Measurements from ENCODE around the gene PAK3.

The PAK3 gene

DNA sequence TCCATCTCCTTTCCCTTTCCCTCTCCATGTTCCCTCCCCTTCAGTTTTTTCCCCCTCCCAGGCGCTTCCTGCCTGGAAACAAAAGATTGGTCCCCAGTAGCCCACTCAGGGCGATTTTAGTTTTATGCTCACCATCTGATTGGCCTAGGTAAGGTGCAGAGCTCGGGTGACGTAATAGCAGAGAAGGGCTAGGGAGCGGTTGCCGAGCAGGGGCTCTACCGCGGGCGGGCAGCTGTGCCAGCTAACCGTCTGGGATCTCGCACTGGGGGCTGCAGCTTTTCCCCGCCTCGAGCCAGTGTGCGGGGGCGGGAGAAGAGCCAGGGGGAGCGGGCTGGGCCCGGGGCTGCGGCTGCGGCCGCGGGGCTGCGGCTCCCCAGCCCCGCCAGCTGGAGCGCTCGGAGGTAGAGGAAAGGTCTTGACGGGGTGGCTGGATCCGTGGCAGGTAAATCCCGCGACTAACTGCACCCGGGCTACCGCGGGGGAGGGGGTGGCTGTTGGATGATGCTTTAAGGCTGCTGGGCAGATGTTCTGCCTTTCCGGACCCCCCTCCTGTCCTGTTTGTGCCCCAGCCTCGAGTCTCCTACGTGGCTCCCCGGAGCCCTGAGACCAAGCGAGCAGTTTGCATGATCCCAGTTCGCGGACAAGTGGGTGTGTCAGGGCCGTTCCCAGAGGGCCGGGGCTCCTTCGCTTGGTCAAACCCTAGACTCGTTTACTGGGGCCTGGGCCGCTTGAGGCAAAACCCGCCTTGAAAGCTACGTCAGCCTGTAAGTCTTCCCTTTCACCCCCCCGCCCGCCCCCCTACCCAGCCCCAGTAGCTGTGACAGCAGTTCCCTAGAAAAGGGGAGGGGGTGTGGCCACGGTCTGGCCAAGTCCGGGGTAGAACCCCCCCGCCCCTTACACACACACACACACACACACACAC, at the start of gene PAK3:
TSS of gene PAK3 (plus strand) at position 218 of the 922 bp plus-strand sequence. CDS start 26,913 bp downstream, outside the sequence.
- no peak for DNase-seq (ENCODE audit: low read depth in 2 of 2)

DNA sequence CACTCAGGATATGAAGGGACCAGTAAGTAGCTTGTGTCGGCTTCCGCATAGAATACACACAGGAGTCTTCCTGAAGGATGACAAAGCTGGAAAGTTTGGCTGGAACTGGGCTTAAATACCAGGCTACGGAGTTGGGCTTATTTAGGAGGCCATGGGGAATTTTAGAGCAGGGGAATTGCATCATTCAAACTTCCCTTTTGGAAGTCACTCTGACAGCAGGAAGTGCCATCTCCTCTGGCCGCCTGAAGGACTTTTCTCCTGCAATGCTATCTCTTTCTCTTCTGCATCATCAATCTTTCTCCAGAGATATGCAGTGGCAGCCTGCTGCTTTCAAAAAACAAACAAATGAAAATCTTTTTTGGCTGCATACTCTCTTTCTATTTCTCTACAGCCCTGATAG, 48.4 kb upstream of the PAK3 start:
- DNase-seq (ENCODE audit: low read depth in 2 of 2), result no peak

DNA sequence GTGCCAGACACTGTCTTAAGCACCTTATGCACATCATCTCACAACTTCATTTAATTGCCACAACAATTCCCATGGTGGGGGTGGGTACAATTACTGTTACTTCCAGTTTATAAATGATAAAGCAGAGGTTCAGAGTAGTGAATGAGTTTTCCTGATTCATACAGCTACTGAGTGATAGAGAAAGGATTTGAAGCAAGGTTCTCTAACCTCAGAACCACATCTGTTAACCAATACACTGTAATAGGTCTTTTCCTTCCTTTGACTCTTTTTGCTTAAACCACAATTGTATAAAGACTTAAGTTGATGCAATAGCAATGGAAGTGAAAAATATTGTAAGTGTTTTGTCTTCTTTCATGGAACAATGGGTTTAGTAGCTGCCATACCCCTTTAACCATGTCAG, 43.5 kb upstream of the PAK3 start:
- DNase-seq (ENCODE audit: low read depth in 2 of 2), result no peak

DNA sequence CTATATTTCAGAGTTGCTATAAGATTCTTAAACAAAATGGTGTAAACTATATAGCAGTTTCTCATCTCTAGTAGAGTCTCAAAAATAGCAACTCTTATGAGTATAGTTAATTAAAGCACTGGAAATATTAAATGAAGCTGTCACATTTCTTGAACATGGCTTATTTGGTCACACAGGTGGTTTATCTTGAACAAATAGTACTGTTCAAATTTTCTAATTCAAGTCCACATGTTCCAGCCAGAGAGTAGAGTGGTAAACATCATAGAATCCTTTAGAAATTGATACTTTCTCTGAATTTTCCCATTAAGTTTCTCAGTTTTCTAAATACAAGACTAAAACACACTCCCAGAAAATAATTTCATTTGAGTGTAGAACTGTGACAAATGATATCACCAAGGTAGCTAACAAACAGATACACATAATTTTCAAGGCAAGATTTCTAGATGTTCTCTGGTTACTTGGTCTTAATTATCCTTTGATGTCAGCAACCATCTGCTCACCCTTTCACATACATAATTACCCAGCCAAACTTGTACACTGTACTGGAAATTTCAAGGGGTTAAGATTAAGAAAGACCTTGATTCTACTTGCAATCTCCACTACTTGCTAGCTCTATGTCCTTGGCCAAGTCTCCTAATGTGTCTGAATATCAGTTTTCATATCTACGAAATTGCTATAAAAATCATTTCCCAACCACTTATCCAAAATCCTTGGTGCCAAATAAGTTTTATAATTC, 24.3 kb upstream of the PAK3 start:
- no peak for DNase-seq (ENCODE audit: low read depth in 2 of 2)

DNA sequence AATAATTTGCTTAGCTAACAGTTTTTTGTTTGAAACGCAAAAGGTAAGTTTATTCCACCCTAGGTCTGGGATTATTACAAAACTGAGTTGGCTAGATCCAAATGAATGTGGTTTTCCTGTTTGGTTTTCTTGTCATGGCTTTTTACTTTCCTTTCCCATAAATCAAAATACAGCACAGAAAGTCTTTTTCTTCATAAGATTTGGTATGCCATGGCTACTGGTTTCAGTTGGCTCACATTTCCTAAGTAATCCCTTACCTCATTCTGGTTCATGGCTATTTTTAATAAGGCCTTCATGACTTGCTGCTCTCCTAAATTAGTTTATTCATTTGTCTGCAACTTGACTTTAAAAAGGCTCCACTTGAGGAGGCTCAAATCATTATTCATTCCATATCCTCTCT, 12.9 kb upstream of the PAK3 start:
- DNase-seq (ENCODE audit: low read depth in 2 of 2), result no peak

DNA sequence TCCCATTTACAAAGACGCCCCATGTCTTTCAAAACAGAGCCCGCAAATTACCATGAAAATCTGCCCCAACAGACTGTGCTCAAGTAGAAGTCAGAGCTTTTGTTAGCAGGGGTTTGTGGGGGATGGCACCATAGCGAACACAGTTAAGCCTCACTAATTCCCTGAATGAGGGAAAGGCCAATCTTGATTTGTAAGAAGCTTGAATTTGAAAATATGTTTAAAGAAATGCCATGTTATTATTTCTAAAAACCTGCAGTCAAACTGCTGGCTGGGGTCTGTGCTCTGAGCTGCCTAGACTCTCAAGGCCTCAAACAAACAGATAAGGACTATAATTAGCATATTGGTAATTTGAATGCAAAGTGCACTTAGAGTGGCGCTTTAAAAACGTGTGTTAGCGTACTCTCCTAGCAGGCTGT, 9.4 kb upstream of the PAK3 start:
- DNase-seq (ENCODE audit: low read depth in 2 of 2), result no peak

DNA sequence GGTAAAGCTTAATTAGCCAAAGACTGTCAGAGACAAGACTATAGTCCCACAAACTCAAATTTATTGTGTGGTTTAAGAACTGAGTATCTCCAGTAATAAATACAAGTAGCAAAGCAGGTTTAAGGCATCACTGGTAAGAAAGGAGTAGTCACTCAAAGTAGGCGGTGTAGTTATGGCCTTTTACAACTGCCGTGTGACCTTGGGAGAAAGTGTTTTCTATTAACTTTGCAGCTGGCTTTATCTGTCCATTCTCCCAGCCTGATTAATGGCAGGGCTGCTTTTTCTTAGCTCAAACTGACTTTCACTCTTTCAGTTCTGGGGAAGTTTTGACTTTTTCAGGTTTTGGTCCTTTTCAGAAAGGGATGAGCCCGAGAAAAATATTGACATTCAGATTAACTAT, 7.4 kb upstream of the PAK3 start:
- no peak for DNase-seq (ENCODE audit: low read depth in 2 of 2)

DNA sequence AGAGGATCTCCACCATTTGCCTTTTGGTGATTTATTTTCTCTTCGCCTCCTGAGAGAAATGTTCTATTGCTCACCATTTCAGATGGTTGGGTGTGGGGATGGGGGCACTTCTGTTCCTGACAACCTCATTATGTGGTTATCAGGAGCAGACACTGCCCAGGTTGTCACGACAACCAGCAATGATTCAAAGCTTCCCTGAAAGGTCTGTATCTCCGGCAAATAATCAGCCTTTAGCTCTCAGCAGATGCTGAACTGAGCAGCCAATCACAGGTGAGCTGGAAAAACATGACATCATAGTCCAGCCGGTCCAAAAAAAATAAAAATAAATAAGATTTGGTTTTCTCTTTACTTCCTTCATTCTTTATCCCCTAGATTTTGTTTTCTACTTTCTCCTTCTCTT, 5.5 kb upstream of the PAK3 start:
- DNase-seq (ENCODE audit: low read depth in 2 of 2), result no peak

DNA sequence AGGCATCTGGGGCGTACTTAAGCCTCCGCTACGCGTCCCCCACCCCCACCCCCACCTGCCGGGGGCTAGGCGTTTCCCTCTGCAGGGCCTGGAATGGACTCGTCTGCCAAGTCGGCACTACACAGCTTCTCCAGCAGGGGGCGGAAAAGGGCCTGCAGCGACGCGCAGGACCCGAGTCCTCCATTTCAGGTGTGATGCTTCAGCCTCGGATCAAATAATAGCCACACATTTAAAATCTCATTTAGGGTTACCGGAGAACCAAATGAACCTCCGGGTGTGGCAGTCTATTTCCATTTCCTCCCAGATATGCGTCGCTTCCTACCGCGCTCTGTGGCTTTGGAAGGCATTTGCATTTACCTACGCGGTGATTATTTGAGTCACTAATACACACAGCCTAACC, 2.9 kb downstream of the PAK3 start:
- peak; percentile 28 to 56 for DNase-seq (ENCODE audit: low read depth in 2 of 2)

DNA sequence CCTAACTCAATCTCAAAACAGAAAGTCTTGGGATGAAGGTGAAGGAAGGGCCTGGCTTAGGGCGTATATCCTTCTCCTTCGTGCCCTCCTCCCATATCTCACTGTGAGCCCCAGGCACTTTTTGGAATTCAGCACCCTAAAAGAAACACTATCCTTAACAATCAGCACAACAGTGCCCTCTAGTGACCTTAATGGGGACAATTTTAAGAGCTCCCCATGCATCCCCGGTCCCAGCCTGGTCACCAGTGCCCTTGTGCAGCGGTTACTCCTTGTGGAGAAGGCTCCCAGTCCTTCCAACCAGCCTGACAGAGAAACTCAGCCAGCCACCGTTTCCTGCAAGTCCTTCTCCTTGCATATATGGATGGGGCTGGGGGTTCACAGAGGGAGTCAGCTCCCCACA, 4.2 kb downstream of the PAK3 start:
- peak in 1 of 2 donors; percentile 19 for DNase-seq (ENCODE audit: low read depth in 2 of 2)

DNA sequence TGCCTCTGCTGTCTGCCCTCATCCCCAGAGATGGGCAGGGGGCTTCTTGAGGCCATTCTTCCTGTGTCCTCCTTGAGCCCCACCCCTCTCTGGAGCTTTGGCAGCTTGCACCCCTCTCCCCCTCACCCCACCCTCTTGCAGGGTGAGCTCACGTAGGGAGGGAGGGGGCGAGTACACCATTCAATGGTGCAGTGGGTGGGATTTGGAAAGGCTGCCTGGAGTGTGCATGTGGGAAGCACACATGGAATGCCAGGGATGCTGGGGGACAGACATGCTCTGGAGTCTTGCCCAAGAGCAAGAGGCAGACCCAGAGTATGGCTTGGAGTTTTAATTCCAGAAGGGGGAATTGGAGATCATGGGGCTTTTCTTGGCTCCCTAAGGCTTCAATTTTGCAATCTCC, 5.6 kb downstream of the PAK3 start:
- no peak for DNase-seq (ENCODE audit: low read depth in 2 of 2)

DNA sequence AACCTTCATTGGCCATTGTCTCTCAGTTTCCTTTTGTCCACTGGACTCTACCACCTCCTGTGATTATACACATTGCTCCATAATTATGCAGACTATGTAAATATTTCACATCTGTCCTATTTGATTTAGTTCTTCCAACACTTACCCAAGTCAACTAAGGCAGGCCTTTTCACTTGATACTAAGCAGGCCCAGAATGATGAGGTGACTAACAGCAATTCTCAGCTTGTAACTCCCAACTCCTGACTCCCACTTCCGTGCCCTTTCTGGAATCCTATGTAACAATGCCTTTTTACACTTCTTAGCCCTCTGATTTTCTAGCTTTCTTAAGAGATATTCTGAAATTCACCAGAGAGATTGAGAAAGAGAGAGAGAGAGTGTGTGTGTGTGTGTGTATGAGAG, 6.6 kb downstream of the PAK3 start:
- no peak for DNase-seq (ENCODE audit: low read depth in 2 of 2)

DNA sequence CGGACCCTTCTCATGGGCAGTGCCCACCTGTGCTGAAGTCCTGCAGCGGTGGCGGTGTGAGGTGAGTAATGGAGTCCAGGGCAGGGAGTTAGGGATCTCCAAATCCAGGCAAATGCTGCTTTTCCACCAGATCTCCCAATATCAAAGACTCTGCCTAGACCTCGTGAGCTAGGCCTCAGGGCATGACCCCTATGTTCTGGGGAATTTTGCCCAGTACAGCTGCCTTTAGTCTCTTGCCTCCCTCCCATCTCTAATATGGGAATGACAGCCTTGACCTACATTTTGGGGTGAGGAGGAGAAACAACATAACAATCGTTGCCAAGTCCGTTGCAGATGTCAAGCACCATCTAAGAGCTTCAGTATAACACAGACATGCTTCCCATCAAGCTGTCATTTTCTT, 7.3 kb downstream of the PAK3 start:
- DNase-seq (ENCODE audit: low read depth in 2 of 2), result no peak

DNA sequence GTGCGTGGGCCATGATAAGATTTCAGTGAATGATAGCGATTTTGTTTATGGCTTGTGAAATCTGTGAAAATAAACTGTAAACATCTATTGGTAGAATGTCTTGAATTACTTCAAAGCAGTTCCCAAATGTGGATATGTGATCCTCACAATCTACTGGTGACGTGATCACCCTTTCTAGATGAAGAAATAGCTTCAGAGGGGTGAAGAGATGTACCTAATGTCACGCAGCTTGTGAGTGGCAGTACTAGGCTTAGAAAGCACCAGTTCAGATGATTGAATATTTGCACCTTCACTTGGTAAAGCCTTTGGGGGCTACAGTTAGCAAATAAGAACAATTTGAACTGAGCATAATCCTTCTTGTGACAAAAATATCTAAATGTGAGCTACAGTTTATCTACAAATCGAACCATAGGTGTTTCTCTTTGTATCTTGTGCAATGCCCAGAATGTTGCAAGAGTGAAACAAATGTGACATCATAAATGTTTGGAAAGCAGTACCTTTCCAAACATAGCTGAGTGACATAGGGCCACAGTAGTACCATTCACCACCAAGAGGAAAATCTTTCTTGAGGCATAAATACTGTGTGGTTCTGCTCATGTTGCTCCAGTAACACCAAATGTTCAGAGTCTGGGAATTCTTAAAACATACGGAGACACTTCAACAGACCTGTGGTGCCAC, 14.2 kb downstream of the PAK3 start:
- DNase-seq (ENCODE audit: low read depth in 2 of 2), result no peak

DNA sequence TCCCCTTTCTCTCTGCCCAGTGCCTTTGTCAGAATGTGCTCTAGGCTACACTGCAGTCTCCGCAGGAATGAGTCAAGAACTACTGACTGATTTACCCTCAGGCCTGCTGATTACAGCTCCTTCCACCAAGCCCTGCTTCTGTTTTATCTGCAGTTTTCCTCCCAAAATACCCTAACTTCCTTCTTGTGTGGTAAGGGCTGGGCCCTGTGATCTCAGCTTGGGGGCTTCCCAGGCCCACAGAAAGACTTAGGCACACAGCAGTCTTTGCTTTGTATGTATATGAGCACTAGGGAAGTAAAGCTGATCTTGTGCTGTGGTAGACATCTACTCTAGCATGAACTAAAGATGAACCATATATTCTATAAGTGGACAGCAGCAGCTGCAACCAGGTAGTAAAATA, 18.8 kb downstream of the PAK3 start:
- no peak for DNase-seq (ENCODE audit: low read depth in 2 of 2)

DNA sequence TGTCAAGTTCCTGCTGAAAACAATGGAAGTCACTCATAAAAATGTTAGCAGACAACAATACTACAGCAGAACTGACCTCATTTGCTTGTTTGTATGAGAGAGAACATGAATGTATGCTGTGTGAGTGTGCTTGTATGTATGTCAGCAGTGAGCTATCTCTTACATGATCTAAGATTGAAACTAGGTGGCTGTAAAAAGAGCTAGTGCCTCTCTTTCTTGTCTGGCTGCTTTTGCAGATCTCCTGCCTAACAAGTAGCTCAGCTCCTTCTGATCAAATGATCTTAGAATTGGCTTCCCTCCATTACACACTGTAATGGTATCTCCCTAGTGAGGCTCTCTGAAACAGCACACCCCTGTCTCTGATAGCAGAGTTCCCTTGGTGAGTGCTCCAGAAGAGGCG, 20.7 kb downstream of the PAK3 start:
- no peak for DNase-seq (ENCODE audit: low read depth in 2 of 2)

DNA sequence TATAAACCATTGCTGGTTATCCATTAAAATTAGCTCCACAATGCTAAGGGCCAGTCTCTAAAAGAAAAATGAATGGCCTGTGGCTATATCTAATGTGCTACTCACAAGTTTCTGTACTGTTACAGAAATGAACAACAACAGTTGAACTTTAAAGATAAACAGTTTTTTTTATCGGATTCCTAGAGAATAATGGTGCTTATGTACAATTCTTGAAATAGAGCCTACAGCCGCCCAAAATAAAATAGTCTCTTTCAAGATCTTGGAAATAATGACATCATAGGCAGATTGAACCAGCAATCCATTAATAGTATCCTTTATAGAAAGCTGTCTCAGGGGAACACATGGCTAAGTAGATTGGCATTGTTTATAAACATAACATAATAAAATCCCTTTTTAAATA, 23.4 kb downstream of the PAK3 start:
- no peak for DNase-seq (ENCODE audit: low read depth in 2 of 2)

DNA sequence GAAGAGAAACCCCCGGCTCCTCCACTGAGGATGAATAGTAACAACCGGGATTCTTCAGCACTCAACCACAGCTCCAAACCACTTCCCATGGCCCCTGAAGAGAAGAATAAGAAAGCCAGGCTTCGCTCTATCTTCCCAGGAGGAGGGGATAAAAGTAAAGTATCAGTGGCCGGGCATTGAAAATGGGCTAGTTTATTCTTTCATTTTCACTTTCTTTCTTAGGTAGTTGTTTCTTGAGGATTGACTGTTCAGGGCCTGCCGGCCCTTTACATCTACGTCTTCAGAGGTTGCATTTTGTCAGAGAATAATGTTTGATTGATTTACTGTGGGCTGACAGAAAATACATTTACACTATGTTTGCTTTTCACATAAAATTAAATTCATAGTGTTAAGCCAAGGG, 27.1 kb downstream of the PAK3 start:
- no peak for DNase-seq (ENCODE audit: low read depth in 2 of 2)

DNA sequence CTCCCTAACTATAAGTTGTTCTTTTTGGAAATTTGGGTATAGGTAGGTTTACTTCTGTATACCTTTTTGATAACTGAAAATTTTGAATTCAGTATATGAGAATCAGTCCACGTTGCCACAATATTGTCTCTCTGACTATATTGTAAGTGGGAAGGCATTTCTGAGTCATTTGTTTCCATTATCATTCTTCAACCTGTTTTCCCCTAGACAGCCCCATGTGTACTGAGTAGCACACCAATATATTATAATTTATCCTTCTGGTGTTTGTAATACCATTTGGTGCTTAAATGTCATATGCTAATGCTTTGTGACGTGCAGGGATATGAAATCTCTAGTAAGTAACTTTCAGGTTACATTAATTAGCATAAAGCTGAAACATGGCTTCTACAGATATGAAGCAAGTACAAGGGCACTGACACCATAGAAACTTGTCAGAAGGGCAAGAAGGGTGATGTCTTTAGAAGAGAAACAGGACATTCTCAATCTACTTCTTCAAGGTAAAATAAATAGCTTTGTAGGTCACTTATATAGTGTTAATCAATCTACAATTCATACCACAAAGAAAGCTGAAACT, 27.7 kb downstream of the PAK3 start:
- no peak for DNase-seq (ENCODE audit: low read depth in 2 of 2)

DNA sequence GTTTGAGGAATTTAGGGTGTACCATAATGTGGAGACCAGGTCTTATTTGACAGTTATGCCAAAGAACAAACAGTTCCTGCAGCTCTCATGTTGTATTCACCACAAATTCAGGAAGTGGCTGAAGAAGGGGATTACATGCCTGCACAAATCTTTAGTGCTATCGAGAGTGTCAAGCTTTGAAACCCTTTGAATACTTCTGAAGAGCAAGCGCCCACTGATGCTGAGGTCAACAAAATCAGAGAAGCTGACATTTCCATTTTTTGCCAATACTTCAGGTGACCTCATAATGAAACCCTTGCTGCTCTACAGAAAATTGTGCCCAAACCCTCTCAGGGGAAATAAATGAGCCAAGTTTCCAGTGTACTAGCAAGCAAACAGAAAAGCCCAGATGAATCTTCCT, 28.4 kb downstream of the PAK3 start:
- DNase-seq (ENCODE audit: low read depth in 2 of 2), result no peak

DNA sequence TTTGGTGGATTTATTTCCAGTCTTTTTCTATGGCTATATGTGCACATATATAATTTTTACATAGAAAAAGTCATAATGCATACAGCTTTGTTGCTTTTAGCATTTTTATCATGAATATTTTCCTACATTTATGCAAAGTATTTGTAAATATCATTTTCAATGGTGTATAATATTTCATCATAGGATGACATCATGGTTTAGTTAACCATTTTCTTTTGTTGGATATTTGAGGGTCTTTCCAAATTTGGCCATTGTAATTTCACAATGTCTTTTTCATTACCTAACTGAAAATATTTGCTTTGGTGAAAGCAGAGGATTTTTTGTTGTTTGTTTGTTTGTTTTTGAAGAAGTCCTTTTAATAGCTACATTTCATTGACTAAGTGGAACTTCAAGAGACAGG, 31.0 kb downstream of the PAK3 start:
- DNase-seq (ENCODE audit: low read depth in 2 of 2), result no peak

DNA sequence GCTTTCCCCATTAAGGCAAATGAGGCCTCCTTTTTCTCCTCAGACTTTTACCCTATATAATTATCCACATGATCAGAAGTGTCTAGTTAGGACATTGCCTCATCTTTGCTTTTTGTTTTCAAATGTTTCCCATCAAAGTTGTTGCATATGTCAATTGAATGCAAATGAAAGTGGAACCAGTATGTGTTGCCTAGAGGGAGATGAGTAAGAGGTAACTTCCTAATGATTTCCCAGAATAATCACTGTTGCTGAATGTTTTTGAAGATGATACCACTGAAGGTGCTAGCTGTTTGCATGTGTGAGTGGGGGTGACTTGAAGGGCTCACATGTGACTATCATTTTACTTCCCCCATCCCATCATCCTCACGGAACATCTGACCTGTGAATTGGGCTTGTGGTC, 33.9 kb downstream of the PAK3 start:
- no peak for DNase-seq (ENCODE audit: low read depth in 2 of 2)

Measured in stimulated activated CD4-positive, alpha-beta T cell treated with anti-CD3 and anti-CD28 coated beads, Interleukin-15, amount 100 ng/mL, for 48 hours (primary cell).